AG09309 (cell line): Measurements from ENCODE around the gene ZNF521.
A peak's percentile ranks its signal among the peaks of the same experiment; 100 is the strongest.

Source experiments
- DNase-seq: peaks from one replicate; pipeline ENCODE4 v3.0.0-alpha.2; 2010; ENCODE audit warnings: low read depth
- H3K4me3 ChIP-seq: 2 replicates; pipeline ENCODE4 v1.5.1; 2011; ENCODE audit warnings: mild to moderate bottlenecking, low read depth, low read length, moderate library complexity; ENCODE audit not compliant: control insufficient read depth
- TF ChIP-seq, protein P1 (sequence below): IDR thresholded peaks from 2 replicates; pipeline ENCODE4 v1.5.1; 2011; ENCODE audit warnings: mild to moderate bottlenecking, low read depth, low read length, inconsistent platforms; ENCODE audit not compliant: insufficient read depth, control insufficient read depth; ENCODE audit errors: missing control alignments

ZNF521 gene

DNA sequence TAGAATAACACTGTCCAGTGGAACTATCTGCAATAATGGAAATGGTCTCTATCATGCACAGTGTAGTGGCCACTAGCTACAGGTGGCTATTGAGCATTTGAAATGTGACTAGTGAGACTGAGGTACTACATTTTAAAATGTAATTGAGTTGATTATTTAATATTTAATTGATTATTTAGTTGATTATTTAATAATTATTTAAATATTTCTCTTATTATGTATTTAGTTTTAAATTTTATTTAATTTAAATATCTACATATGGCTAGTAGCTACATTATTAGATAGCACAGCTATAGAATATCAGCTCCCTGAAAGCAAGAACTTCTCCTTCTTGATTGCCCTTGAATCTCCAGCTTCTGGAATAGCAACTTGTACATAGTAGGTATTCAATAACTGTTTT lies 12.8 kb upstream of the ZNF521 start:
- no peak overlapping the region for H3K4me3 ChIP-seq
- DNase-seq, result no peak
- TF ChIP-seq, protein P1, sequence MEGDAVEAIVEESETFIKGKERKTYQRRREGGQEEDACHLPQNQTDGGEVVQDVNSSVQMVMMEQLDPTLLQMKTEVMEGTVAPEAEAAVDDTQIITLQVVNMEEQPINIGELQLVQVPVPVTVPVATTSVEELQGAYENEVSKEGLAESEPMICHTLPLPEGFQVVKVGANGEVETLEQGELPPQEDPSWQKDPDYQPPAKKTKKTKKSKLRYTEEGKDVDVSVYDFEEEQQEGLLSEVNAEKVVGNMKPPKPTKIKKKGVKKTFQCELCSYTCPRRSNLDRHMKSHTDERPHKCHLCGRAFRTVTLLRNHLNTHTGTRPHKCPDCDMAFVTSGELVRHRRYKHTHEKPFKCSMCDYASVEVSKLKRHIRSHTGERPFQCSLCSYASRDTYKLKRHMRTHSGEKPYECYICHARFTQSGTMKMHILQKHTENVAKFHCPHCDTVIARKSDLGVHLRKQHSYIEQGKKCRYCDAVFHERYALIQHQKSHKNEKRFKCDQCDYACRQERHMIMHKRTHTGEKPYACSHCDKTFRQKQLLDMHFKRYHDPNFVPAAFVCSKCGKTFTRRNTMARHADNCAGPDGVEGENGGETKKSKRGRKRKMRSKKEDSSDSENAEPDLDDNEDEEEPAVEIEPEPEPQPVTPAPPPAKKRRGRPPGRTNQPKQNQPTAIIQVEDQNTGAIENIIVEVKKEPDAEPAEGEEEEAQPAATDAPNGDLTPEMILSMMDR, result no peak

DNA sequence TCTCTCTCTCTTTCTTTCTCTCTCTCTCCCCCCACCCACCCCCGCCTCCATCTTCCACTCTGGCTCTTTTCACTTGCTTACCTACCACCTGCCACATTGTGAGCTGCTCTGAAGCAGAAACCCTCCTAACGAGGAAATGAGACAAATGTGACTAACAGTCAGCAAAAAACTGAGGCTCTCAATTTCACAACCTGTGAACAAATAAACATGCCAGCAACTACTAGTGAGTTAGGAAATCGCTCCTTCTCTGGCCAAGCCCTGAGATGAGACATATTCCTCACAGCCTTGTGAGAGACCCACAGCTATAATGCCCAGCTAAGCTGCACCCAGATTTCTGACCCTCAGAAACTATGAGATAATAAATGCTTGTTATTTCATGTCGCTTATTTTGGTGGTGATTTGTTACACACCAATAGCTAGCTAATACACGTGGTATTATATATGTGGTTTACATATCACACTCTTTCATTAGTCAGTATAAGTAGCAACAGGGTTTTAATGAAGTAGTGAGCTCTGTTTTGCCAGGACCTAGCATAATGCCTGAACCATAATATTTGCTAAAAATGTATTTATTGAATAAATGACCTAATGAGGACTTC lies 8.4 kb upstream of the ZNF521 start:
- TF ChIP-seq, protein P1, result no peak
- no peak overlapping the region for H3K4me3 ChIP-seq
- no peak for DNase-seq

DNA sequence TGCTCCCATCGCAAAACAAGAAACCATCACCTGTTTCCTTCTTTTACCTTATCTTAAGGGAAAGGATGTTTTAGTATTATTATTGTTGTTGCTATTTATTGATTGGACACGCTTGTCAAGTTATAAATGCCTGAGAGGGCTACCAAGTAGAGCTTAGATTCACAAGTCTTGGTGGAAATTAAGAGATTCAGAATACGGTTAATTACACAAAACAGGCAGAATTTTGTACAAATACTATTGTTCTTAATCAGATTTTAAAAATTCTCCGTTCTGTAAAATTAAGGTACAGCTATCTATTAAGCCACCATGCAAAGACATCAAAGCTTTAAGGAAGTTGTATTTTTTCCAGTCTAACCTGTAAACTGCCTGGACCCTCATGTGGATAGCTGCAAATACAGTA lies 1.1 kb upstream of the ZNF521 start:
- TF ChIP-seq, protein P1, result no peak
- no peak overlapping the region for H3K4me3 ChIP-seq
- DNase-seq, result no peak

DNA sequence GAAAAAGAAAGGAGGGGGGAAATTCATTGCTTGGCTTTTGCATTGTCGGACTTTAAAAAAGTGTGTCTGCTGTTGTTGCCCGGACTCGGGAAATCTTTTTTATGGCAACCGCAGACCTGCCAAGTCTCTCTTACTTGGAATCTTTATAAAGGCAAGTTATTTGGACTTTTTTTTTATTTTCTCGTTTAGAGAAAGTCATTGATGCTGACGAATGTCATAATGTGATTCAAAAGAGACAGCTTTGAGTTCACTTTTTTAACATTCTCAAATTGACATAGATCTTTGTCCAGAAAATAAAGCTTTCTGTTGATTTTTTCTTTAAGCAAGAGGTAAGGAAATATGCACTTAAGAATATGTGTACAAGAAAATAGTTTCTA lies 651 bp upstream of the ZNF521 start:
- H3K4me3 ChIP-seq, result peak overlapping the region; percentile 27
- no peak for DNase-seq
- TF ChIP-seq, protein P1, result no peak

DNA sequence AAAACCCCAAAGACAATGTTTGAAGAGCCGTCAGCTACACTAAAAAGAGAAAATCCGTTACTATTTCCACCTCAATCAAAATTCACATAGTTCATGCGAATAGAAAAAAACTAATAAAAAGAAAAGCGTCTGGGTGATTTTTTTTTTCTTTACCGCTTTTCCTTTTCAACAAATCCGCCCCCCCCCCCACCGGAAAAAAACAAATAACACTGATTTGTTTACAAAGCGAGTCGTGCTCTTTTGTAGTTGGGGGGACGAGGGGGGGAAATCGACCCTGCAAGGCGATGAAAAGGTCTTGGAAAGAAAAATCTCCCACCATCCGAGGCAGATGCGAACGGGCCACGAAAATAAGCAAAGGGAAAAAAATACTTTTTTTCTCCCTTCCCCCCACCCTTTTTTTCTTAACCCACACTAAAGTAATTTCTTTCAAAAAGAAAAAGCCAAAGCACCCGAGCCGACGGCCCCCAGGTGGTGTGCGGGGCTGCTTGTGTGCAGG lies 638 bp downstream of the ZNF521 start:
- no peak for DNase-seq
- TF ChIP-seq, protein P1, result no peak
- peak overlapping the region; percentile 61 for H3K4me3 ChIP-seq

DNA sequence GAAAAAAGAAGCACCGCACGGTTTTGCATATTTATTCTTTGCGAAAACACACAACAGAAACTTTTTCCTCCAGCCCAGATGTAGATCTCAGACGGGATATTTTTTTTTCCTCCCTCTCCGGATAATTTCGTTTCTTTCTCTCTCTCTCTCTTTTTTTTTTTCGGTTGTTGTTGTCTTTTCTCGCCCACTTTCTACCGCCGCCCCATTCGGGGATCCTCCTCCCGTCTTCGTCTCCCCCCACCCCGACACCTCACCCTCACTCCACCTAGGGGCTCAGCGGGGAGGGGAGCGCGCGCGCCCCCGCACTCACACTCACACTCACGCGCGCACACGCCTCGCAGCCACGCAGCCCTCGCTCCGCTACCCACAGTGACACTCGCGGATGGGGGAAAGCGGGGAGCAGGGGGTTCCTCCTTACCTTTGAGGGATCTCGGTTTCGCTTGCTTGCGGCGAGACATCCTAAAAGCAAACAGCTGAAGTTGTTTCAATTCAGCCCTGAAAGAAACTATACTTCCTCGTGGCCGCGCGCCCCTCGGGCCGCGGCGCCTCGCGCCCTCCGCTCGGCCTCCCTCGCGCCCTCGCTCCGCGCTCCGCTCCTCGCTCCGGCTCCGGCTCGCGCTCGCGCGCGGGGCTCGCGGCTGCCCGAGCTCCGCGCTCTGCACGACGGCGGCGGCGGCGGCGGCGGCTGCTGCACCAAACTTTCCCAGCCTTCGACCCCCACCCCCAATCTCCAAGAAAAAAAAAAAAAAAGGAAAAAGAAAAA lies 1.3 kb downstream of the ZNF521 start:
- no peak for DNase-seq
- peak overlapping the region; percentile 65 for H3K4me3 ChIP-seq
- TF ChIP-seq, protein P1, result no peak
